Upper lobe of left lung (tissue), 4 donors: Measurements from ENCODE around the gene ZC2HC1C.

Experiments
- POLR2A ChIP-seq, 4 donors: fragments of 450-650 bp; IDR thresholded peaks; one replicate each; pipeline ENCODE4 v1.5.1; 2016 to 2017; ENCODE audit warnings: antibody characterized with exemption in 4 of 4, mild to moderate bottlenecking in 2 of 4
- TF ChIP-seq, protein P1 (sequence below), 6 experiments: fragments of 450-650 bp in 4 of 6; fragments of 200-600 bp in 2 of 6; sonication (generic) in 2 of 6; IDR thresholded peaks; one replicate each; pipeline ENCODE4 v1.5.1; 2016 to 2019; ENCODE audit warnings: antibody characterized with exemption in 6 of 6

DNA sequence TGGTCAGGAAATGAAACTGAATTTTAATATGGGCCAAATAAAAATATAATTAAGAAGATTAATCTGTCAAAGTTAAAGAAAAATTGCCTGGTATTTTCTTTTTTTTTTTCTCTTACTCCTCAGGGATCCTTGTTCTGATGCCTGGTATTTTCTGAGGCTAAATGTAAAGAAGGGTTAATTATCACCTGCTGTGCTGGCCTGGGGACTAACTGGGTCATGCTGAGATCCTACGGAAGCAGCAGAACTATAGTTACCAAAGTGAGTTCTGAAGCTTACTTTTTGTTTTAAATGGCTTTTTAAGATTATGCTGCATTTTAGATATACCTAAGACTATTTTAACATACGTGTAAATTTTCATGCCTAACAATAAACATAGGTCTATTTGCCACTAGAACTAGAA, 23.3 kb downstream of the ZC2HC1C start:
- no peak for TF ChIP-seq POLR2A (IDR thresholded peaks at IDR 0.05)
- TF ChIP-seq, protein P1, sequence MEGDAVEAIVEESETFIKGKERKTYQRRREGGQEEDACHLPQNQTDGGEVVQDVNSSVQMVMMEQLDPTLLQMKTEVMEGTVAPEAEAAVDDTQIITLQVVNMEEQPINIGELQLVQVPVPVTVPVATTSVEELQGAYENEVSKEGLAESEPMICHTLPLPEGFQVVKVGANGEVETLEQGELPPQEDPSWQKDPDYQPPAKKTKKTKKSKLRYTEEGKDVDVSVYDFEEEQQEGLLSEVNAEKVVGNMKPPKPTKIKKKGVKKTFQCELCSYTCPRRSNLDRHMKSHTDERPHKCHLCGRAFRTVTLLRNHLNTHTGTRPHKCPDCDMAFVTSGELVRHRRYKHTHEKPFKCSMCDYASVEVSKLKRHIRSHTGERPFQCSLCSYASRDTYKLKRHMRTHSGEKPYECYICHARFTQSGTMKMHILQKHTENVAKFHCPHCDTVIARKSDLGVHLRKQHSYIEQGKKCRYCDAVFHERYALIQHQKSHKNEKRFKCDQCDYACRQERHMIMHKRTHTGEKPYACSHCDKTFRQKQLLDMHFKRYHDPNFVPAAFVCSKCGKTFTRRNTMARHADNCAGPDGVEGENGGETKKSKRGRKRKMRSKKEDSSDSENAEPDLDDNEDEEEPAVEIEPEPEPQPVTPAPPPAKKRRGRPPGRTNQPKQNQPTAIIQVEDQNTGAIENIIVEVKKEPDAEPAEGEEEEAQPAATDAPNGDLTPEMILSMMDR (IDR thresholded peaks at IDR 0.05), result no peak
